SK-N-SH treated with all-trans-retinoic acid at 6 μM for 48 hours (cell line): Measurements from ENCODE around the gene AREG.

Experiments used
- ATAC-seq: fragments of 200-7000 bp; cut with Tn5 transposase; 3 replicates; pipeline ENCODE4 v1.9.1; 2020; ENCODE audit warnings: mild to moderate bottlenecking, moderate library complexity
- BACH2 ChIP-seq: fragments of 250-450 bp; sonication (Bioruptor Pico); IDR thresholded peaks from 2 replicates; pipeline ENCODE4 v1.9.0; 2021; ENCODE audit warnings: mild to moderate bottlenecking, borderline replicate concordance
- CSDC2 ChIP-seq: fragments of 250-450 bp; sonication (Bioruptor Pico); IDR thresholded peaks from 2 replicates; pipeline ENCODE4 v1.5.0; 2020; ENCODE audit warnings: mild to moderate bottlenecking, moderate library complexity
- ESRRG ChIP-seq: fragments of 250-450 bp; sonication (Bioruptor Pico); IDR thresholded peaks from 2 replicates; pipeline ENCODE4 v1.6.1; 2021; ENCODE audit warnings: mild to moderate bottlenecking
- GLIS3 ChIP-seq: fragments of 250-450 bp; sonication (Bioruptor Pico); IDR thresholded peaks from 2 replicates; pipeline ENCODE4 v1.5.0; 2020; ENCODE audit warnings: mild to moderate bottlenecking, moderate library complexity
- ISL1 ChIP-seq: fragments of 250-450 bp; sonication (Bioruptor Pico); IDR thresholded peaks from 2 replicates; pipeline ENCODE4 v2.1.2; 2022; ENCODE audit warnings: mild to moderate bottlenecking, moderate library complexity
- OSR1 ChIP-seq: fragments of 250-450 bp; sonication (Bioruptor Pico); IDR thresholded peaks from 2 replicates; pipeline ENCODE4 v1.8.0; 2022; ENCODE audit warnings: moderate library complexity, mild to moderate bottlenecking, inconsistent platforms
- PPARA ChIP-seq: fragments of 250-450 bp; sonication (Bioruptor Pico); IDR thresholded peaks from 2 replicates; pipeline ENCODE4 v1.5.0; 2020; ENCODE audit warnings: mild to moderate bottlenecking, borderline replicate concordance
- RARB ChIP-seq: fragments of 250-450 bp; sonication (Bioruptor Pico); IDR thresholded peaks from 2 replicates; pipeline ENCODE4 v1.8.0; 2021; ENCODE audit warnings: mild to moderate bottlenecking, moderate library complexity
- SNAI2 ChIP-seq: fragments of 250-450 bp; sonication (Bioruptor Pico); IDR thresholded peaks from 2 replicates; pipeline ENCODE4 v1.5.0; 2020; ENCODE audit warnings: mild to moderate bottlenecking, moderate library complexity
- TCF4 ChIP-seq: fragments of 250-450 bp; sonication (Bioruptor Pico); IDR thresholded peaks from 2 replicates; pipeline ENCODE4 v1.8.0; 2021; ENCODE audit warnings: mild to moderate bottlenecking, moderate library complexity, borderline replicate concordance
- TOX ChIP-seq: fragments of 250-450 bp; sonication (Bioruptor Pico); IDR thresholded peaks from 2 replicates; pipeline ENCODE4 v1.8.0; 2021; ENCODE audit warnings: mild to moderate bottlenecking, moderate library complexity, borderline replicate concordance
- ZFP3 ChIP-seq: fragments of 250-450 bp; sonication (Bioruptor Pico); IDR thresholded peaks from 2 replicates; pipeline ENCODE4 v1.5.0; 2020; ENCODE audit warnings: mild to moderate bottlenecking, moderate library complexity
- ZFP30 ChIP-seq: fragments of 450-650 bp; formaldehyde crosslinking; IDR thresholded peaks from 2 replicates; pipeline ENCODE4 v1.5.0; 2022; ENCODE audit warnings: mild to moderate bottlenecking, moderate library complexity
- ZNF565 ChIP-seq: fragments of 450-650 bp; formaldehyde crosslinking; conservative IDR thresholded peaks from 2 replicates; pipeline ENCODE4 v1.5.0; 2020; ENCODE audit warnings: low read depth, mild to moderate bottlenecking, moderate library complexity
- ZNF8 ChIP-seq: fragments of 450-650 bp; formaldehyde crosslinking; IDR thresholded peaks from 2 replicates; pipeline ENCODE4 v1.5.0; 2020; ENCODE audit warnings: mild to moderate bottlenecking, moderate library complexity
- TF ChIP-seq, protein P1 (sequence below): fragments of 250-450 bp; sonication (Bioruptor Pico); IDR thresholded peaks from 2 replicates; pipeline ENCODE4 v1.8.0; 2020; ENCODE audit warnings: mild to moderate bottlenecking, moderate library complexity, borderline replicate concordance
- TF ChIP-seq, protein P2 (sequence below): fragments of 250-450 bp; sonication (Bioruptor Pico); IDR thresholded peaks from 2 replicates; pipeline ENCODE4 v1.5.0; 2020; ENCODE audit warnings: mild to moderate bottlenecking, moderate library complexity
- TF ChIP-seq, protein P3 (sequence below): fragments of 250-450 bp; sonication (Bioruptor Pico); IDR thresholded peaks from 2 replicates; pipeline ENCODE4 v1.8.0; 2021; ENCODE audit warnings: low read depth, mild to moderate bottlenecking, moderate library complexity, borderline replicate concordance
- TF ChIP-seq, protein P4 (sequence below): fragments of 250-450 bp; sonication (Bioruptor Pico); IDR thresholded peaks from 2 replicates; pipeline ENCODE4 v1.5.1; 2020; ENCODE audit warnings: low read depth, mild to moderate bottlenecking, moderate library complexity
- TF ChIP-seq, protein P5 (sequence below): fragments of 250-450 bp; sonication (Bioruptor Pico); IDR thresholded peaks from 2 replicates; pipeline ENCODE4 v1.5.1; 2021; ENCODE audit warnings: mild to moderate bottlenecking, moderate library complexity

The AREG gene

DNA sequence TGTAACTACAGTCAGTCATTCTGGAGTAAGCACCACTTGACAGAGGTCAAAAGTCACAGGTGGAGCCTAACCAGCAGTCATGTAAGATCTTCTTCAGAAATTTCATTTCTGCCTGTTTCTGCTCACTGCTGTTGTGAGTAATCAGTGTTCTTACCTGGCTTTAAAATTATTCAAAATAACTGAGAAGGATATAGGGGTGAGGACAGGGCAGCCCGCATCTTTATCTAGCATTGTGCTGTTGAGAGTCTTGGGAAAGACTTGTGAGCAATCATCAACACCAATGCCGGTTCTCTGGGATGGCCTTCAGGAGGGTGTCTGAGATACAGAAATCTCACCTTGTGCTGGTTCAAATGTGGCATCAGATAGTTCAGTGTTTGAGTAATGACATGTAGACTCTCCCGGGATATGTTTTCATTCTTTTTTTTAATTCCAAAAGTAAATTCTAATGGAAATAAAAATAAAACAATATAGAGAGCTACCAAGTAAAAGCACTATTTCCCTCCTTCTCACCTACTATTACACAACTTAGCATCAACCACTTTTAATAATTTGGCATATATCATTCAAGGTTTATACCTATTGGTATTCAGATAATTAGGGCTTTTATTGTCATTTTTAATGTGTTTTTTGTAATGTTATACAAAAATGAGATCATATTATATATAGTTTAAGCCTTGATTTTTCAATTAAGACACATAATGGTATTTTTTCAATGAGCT lies 37.1 kb downstream of the AREG start:
- no peak for ATAC-seq

DNA sequence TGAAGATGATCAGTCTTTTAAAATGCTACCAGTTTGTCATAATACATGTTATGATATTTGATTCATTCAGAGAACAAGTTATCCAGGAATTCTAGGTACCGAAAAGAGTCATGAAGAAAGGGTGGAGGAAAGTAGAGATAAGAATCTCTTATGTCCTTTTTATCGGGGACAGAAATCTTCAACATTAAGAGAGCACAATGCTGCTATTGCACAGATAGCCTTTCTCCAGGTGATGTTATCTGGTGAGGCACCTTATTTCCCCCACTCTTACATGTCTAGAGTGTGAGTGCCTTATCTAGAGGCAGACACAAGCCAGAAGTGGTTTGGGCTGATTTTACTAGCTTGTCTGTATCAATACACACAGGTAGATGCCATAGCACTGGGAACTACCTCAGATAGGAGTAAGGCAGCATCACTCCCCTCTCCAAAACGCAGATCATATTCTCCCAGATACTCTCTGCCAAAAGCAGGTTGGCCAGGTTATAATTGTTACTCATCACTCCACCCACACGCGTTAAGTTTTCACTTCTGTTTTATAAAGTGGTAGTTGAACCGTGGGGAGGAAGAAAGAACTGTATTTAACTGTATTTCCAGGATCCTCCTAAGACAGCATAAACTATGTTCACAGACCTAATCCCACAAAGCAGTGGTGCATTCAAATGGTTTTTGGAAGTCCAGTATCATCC lies 38.4 kb downstream of the AREG start:
- no peak for ATAC-seq
- TF ChIP-seq ZNF565 (CRISPR knock-in tag) (no peak), SNAI2 (CRISPR knock-in tag) (no peak), RARB (CRISPR knock-in tag) (no peak), GLIS3 (CRISPR knock-in tag) (no peak), BACH2 (CRISPR knock-in tag) (no peak), ISL1 (CRISPR knock-in tag) (no peak), PPARA (CRISPR knock-in tag) (no peak), TOX (CRISPR knock-in tag) (no peak), CSDC2 (CRISPR knock-in tag) (no peak), TCF4 (CRISPR knock-in tag) (no peak), ZFP30 (no peak), ZFP3 (CRISPR knock-in tag) (no peak), ZNF8 (CRISPR knock-in tag) (no peak), OSR1 (CRISPR knock-in tag) (no peak)
- TF ChIP-seq, protein P1, sequence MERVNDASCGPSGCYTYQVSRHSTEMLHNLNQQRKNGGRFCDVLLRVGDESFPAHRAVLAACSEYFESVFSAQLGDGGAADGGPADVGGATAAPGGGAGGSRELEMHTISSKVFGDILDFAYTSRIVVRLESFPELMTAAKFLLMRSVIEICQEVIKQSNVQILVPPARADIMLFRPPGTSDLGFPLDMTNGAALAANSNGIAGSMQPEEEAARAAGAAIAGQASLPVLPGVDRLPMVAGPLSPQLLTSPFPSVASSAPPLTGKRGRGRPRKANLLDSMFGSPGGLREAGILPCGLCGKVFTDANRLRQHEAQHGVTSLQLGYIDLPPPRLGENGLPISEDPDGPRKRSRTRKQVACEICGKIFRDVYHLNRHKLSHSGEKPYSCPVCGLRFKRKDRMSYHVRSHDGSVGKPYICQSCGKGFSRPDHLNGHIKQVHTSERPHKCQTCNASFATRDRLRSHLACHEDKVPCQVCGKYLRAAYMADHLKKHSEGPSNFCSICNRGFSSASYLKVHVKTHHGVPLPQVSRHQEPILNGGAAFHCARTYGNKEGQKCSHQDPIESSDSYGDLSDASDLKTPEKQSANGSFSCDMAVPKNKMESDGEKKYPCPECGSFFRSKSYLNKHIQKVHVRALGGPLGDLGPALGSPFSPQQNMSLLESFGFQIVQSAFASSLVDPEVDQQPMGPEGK (CRISPR knock-in tag), result no peak
- TF ChIP-seq, protein P2, sequence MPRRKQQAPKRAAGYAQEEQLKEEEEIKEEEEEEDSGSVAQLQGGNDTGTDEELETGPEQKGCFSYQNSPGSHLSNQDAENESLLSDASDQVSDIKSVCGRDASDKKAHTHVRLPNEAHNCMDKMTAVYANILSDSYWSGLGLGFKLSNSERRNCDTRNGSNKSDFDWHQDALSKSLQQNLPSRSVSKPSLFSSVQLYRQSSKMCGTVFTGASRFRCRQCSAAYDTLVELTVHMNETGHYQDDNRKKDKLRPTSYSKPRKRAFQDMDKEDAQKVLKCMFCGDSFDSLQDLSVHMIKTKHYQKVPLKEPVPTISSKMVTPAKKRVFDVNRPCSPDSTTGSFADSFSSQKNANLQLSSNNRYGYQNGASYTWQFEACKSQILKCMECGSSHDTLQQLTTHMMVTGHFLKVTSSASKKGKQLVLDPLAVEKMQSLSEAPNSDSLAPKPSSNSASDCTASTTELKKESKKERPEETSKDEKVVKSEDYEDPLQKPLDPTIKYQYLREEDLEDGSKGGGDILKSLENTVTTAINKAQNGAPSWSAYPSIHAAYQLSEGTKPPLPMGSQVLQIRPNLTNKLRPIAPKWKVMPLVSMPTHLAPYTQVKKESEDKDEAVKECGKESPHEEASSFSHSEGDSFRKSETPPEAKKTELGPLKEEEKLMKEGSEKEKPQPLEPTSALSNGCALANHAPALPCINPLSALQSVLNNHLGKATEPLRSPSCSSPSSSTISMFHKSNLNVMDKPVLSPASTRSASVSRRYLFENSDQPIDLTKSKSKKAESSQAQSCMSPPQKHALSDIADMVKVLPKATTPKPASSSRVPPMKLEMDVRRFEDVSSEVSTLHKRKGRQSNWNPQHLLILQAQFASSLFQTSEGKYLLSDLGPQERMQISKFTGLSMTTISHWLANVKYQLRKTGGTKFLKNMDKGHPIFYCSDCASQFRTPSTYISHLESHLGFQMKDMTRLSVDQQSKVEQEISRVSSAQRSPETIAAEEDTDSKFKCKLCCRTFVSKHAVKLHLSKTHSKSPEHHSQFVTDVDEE (CRISPR knock-in tag), result no peak
- TF ChIP-seq, protein P3, sequence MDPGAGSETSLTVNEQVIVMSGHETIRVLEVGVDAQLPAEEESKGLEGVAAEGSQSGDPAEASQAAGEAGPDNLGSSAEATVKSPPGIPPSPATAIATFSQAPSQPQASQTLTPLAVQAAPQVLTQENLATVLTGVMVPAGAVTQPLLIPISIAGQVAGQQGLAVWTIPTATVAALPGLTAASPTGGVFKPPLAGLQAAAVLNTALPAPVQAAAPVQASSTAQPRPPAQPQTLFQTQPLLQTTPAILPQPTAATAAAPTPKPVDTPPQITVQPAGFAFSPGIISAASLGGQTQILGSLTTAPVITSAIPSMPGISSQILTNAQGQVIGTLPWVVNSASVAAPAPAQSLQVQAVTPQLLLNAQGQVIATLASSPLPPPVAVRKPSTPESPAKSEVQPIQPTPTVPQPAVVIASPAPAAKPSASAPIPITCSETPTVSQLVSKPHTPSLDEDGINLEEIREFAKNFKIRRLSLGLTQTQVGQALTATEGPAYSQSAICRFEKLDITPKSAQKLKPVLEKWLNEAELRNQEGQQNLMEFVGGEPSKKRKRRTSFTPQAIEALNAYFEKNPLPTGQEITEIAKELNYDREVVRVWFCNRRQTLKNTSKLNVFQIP (CRISPR knock-in tag), result no peak
- TF ChIP-seq, protein P4, sequence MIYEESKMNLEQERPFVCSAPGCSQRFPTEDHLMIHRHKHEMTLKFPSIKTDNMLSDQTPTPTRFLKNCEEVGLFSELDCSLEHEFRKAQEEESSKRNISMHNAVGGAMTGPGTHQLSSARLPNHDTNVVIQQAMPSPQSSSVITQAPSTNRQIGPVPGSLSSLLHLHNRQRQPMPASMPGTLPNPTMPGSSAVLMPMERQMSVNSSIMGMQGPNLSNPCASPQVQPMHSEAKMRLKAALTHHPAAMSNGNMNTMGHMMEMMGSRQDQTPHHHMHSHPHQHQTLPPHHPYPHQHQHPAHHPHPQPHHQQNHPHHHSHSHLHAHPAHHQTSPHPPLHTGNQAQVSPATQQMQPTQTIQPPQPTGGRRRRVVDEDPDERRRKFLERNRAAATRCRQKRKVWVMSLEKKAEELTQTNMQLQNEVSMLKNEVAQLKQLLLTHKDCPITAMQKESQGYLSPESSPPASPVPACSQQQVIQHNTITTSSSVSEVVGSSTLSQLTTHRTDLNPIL, result no peak

More for the DNA sequence above, 37.1 kb downstream of the AREG start:
- no peak for TF ChIP-seq ZFP30
- TF ChIP-seq CSDC2 (CRISPR knock-in tag), result no peak
- TF ChIP-seq PPARA (CRISPR knock-in tag), result no peak
- TF ChIP-seq BACH2 (CRISPR knock-in tag), result no peak
- TF ChIP-seq, protein P4, result no peak
- no peak for TF ChIP-seq ZNF565 (CRISPR knock-in tag)
- no peak for TF ChIP-seq ESRRG (CRISPR knock-in tag)
- TF ChIP-seq, protein P2 (CRISPR knock-in tag), result no peak
- TF ChIP-seq, protein P5, sequence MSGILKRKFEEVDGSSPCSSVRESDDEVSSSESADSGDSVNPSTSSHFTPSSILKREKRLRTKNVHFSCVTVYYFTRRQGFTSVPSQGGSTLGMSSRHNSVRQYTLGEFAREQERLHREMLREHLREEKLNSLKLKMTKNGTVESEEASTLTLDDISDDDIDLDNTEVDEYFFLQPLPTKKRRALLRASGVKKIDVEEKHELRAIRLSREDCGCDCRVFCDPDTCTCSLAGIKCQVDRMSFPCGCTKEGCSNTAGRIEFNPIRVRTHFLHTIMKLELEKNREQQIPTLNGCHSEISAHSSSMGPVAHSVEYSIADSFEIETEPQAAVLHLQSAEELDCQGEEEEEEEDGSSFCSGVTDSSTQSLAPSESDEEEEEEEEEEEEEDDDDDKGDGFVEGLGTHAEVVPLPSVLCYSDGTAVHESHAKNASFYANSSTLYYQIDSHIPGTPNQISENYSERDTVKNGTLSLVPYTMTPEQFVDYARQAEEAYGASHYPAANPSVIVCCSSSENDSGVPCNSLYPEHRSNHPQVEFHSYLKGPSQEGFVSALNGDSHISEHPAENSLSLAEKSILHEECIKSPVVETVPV (CRISPR knock-in tag), result no peak
- TF ChIP-seq ZFP3 (CRISPR knock-in tag), result no peak
- TF ChIP-seq SNAI2 (CRISPR knock-in tag), result no peak
